Measurements from ENCODE around the gene AIRE. TPM values are rescaled to one million over a fixed set of nuclear protein-coding genes. Genes with fewer than 3 reads are reported as not detected.

Gene AIRE
- total RNA-seq, 1 donor from 2014 or later: 0.75 TPM

DNA sequence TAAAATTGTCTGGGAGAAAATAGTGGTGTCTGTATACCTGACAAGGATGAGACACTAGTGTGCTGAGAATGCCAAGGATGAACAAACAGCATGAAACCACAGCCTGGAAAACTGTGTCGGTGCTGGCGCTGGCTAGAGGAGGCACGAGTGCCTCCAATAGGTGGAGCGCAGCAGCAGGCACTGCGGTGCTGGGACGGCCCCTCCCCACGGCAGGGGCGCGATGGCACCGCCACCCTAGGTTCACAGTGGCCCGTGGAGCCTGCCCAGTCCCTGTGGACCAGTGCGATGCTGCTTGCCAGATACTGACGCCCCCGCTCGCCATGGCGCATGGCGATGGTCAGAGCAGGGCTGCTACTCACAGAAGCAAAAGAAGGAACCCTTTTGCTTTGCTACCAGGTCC, 46.7 kb downstream of the AIRE start:
- intact Hi-C loops (cut with DNase I): no loop called here
- Histone ChIP-seq H3K27ac (no peak overlapping the region), H3K36me3 (peaks cover 4 to 40% of the 10 kb centered on the region in 2 donors), H3K4me1 (no peaks in the 10 kb centered on the region), H3K27me3 (no peaks in the 10 kb centered on the region), H3K9me3 (no peaks in the 10 kb centered on the region), H3K4me3 (no peak overlapping the region)
- no peak for DNase-seq (ENCODE audit: low spot score in 2 of 2)
- no peak for TF ChIP-seq CTCF (IDR thresholded peaks at IDR 0.05)

DNA sequence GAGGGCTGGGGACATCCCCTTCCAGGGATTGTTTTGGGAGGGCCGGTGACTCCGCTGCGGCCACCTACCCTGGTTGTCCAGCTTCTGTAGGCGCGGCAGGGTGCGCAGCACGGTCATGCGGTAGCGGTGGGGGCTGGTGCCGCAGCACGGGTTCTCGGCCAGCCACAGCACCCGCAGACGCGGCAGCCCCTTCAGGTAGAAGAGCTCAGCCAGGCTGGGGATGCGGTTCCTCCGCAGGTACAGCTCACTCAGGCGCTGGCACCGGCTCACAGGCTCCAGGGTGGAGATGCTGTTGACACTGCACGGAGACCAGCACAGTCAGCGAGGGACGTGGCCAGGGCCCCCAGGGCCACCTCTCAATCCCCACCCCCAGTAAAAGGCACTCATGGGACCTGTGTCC, 47.3 kb downstream of the AIRE start:
- Histone ChIP-seq H3K4me1 (peaks cover under 1 to 2% of the 10 kb centered on the region in 2 donors), H3K27me3 (no peaks in the 10 kb centered on the region), H3K36me3 (peaks cover 4 to 37% of the 10 kb centered on the region in 2 donors), H3K4me3 (no peak overlapping the region), H3K9me3 (no peaks in the 10 kb centered on the region), H3K27ac (no peak overlapping the region)
- no peak for DNase-seq (ENCODE audit: low spot score in 2 of 2)
- TF ChIP-seq CTCF (IDR thresholded peaks at IDR 0.05): no peak
- intact Hi-C loops (cut with DNase I): no loop called here

DNA sequence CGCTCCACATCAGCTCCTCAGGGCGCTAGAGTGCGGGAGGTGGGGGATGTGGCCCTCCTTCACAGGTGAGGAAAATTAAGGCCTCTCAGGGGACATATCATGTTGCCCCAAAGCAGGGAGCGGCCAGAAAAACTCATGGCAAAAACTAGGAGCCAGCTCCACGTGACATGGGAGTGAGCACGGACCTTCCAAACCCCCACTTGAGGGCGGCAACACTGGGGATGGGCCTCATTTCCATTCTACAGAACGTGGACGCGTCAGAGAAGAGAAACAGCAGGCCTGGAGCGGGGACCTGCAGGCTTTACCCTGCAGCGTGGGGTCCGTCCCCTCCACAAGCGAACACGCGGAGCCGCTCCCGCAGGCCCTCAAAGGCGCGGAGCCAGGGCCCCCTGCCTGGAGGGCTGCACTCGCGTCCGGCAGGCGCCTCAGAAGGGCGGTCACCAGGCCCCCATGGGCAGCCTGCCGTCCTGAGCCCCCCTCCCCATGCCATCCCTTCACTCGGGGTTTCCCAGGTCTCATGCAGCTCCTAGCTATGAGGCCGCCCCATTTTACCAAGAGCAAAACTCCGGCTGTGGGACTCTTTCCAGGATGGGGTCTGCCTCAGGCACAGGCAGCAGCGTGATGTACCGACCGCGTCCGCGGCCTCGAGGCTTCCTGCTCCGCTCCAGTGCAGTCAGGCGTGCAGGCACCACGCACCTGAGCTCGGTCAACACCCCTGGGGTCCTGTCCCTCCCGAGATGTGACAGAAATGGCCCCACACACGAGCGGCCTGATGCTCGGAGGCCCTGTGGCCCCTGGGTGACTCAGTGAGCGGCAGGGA, 48.0 kb downstream of the AIRE start:
- intact Hi-C loops (cut with DNase I): no loop called here
- Histone ChIP-seq H3K4me3 (no peak overlapping the region), H3K36me3 (peaks cover 4 to 37% of the 10 kb centered on the region in 2 donors), H3K27me3 (no peaks in the 10 kb centered on the region), H3K27ac (no peak overlapping the region), H3K9me3 (no peaks in the 10 kb centered on the region), H3K4me1 (peaks cover 4 to 5% of the 10 kb centered on the region in 2 donors)
- DNase-seq (ENCODE audit: low spot score in 2 of 2): no peak
- no peak for TF ChIP-seq CTCF (IDR thresholded peaks at IDR 0.05)

DNA sequence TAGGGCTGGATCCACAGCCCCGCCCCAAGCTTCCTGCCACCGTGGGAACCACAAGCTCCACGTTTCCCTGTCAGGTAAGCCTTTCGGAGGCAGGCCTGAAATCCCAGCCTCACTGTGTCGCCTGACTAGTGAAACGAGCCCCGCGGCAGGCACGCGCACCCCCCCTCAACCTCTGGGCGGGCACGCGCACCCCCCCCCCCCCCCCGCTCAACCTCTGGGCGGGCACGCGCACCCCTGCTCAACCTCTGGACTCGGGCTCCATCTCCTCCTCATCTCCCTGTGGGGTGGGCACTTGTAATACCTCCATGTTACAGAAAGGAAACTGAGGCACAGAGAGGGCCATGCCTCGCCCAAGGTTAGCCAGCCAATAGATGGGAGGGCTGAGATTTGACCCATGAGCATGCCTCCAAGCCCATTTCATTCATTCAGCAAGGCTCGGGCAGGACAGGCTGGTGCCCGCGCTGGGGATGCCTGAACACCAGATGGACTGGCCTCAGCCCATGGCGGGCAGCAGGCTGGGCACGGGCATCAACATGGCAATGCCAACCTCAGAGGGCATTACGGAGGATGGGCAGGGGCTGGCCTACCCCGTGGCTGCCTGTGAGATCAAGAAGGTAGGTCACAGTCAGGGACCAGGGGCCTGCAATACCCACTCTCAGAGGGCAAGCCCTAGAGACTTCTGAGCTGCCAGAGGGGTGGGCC, 48.8 kb downstream of the AIRE start:
- H3K9me3 ChIP-seq: no peaks in the 10 kb centered on the region
- no peak overlapping the region for H3K27ac ChIP-seq
- no peaks in the 10 kb centered on the region for H3K27me3 ChIP-seq
- H3K4me3 ChIP-seq: no peak overlapping the region
- peaks cover 4 to 37% of the 10 kb centered on the region in 2 donors for H3K36me3 ChIP-seq
- intact Hi-C loops (cut with DNase I): loop anchor here (5.0 kb wide), 4 partner anchors 123 to 1308 kb away; partner anchors contain the start of genes LRRC3, PCBP3, PTTG1IP and TRAPPC10
- no peak for DNase-seq (ENCODE audit: low spot score in 2 of 2)
- no peak for TF ChIP-seq CTCF (IDR thresholded peaks at IDR 0.05)
- peaks cover 4 to 5% of the 10 kb centered on the region in 2 donors for H3K4me1 ChIP-seq

DNA sequence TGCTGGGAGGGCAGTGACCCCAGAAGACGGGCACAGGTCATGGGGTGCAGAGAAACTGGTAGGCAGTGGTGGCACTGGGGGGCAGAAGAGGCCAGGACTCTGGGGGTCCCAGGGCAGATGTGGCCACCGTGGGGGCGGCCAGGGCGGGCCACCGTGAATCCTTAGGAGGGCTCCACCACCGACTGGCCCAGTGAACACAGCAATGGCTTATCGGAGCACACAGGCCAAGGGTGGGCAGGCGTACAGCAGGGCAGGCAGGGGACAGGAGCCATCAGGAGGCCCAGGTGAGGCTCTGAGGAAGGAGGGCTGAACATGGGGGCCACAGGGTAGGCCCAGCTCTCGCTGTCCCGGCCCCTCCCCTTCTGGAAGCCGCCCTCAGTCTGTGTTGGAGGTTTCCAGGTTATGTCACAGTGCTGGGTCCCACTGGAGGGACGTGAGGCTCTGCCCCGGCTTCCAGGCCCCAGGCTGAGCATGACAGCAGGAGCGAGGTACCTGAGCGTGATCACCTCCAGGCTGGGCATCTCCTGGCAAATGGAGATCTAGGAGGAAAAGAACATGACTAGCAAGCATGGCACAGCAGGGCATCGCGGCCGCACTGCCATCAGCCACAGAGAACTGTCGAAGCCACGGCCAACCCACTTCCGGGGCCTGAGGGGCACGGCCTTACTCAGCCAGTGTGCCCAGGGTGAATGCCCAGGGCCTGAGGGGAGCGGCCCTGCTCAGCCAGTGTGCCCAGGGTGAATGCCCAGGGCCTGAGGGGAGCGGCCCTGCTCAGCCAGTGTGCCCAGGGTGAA, 49.8 kb downstream of the AIRE start:
- H3K4me3 ChIP-seq: no peak overlapping the region
- no peak overlapping the region for H3K27ac ChIP-seq
- H3K36me3 ChIP-seq: peaks cover 4 to 37% of the 10 kb centered on the region in 2 donors
- no peaks in the 10 kb centered on the region for H3K9me3 ChIP-seq
- intact Hi-C loops (cut with DNase I): loop anchor here (5.0 kb wide), 4 partner anchors 122 to 1307 kb away; partner anchors contain the start of genes LRRC3, PCBP3, PTTG1IP and TRAPPC10
- TF ChIP-seq CTCF (IDR thresholded peaks at IDR 0.05): no peak
- H3K27me3 ChIP-seq: no peaks in the 10 kb centered on the region
- DNase-seq (ENCODE audit: low spot score in 2 of 2): no peak
- H3K4me1 ChIP-seq: peaks cover 4 to 12% of the 10 kb centered on the region in 2 donors
